ENCODE data around the gene SMYD5.
"Not testable (repeated sequence)": the region's sequence is repeated elsewhere in the genome, so short reads cannot be mapped to it uniquely, and the experiment has no call there.

The SMYD5 gene

DNA sequence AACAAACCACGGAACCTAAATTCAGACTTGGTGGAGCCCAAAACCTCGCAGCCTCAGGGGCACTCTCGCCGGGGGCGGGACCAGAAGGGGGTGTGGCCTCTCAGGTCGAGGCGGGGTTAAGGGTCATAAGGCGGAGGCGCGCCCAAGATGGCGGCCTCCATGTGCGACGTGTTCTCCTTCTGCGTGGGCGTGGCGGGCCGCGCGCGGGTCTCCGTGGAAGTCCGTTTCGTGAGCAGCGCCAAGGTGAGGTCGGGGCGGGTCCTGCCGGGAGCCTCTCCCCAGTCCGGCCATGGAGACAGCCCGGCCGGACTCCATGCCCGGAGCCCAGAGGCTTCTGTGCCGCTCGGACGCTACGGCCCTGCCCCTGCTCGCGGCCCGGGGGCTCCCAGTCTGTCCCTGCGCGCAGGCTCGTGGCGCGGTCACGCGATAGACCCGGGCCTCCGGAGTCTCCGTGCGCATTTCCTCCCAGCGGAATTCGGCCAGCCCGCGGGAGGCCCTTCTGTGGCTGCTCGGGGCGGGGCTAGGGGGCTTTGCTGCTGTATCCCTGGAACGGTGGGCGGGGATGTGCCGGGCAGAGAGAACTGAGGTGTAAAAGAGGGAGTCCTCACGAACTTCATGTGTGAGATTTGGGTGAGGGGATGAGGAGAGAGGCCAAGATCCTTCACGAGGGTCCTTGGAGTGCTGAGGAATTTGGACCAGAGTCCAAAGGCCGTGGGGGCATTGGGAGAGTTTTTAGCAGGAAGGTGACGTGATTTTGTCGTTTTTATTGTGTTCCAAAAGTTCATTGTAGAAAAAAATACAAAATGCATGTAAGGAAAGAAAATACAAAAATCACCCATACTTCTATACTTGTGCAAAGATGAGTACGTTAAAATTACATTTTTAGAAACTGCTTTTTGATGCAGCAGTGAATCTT, at the start of gene SMYD5:
Gene SMYD5 (plus strand): TSS at position 126 of the 916 bp plus-strand sequence. CDS start 22 bp downstream, at position 148.
- DNase-seq (ENCODE audit: low spot score in 2 of 2): peak; percentile 85 to 95
- no peaks in the 10 kb centered on the region for H3K9me3 Mint-ChIP-seq
- peak within 1 kb of the TSS; percentile 91 for H3K4me3 Mint-ChIP-seq
- peaks cover 29% of the 10 kb centered on the region for H3K4me1 Mint-ChIP-seq
- H3K27me3 Mint-ChIP-seq: no peaks in the 10 kb centered on the region
- H3K36me3 Mint-ChIP-seq (ENCODE audit: insufficient read depth): peaks cover 3% of the 10 kb centered on the region
- H3K27ac Mint-ChIP-seq (ENCODE audit: low read depth): peak within 1 kb of the TSS; percentile 89
- peak; percentile 96 for ATAC-seq (replicated peaks; ENCODE audit: extremely low read depth, poor library complexity, severe bottlenecking)

GRCh38 chr2:73165978-73166377, 48.1 kb upstream of the SMYD5 start:
- not testable (repeated sequence) for H3K27ac Mint-ChIP-seq (ENCODE audit: low read depth); H3K9me3 Mint-ChIP-seq; H3K4me3 Mint-ChIP-seq; H3K36me3 Mint-ChIP-seq (ENCODE audit: insufficient read depth); H3K4me1 Mint-ChIP-seq; DNase-seq (ENCODE audit: low spot score in 2 of 2); ATAC-seq (replicated peaks; ENCODE audit: extremely low read depth, poor library complexity, severe bottlenecking)
- peaks cover 21% of the 10 kb centered on the region for H3K27me3 Mint-ChIP-seq

DNA sequence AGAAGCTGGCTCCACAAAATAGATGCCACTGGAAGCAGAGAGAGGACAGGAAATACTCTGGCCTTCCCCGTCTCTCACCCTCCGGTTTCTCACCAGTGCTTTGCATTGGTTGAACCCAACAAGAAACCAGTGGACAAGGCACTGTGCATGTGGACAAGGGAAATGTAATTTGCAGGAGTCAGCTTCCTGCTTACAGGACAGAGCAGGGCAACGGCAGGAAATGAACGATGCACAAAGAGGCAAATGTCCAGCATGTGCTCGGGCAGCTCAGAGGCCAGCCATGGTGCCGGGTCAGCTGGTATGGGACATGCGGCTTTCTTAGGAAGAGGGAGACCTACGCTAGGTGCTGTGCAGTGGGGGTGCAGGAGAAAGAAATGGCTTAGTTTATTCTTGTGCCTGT, 47.2 kb upstream of the SMYD5 start:
- H3K36me3 Mint-ChIP-seq (ENCODE audit: insufficient read depth); H3K27ac Mint-ChIP-seq (ENCODE audit: low read depth); H3K9me3 Mint-ChIP-seq; H3K4me1 Mint-ChIP-seq; H3K4me3 Mint-ChIP-seq; ATAC-seq (replicated peaks; ENCODE audit: extremely low read depth, poor library complexity, severe bottlenecking); DNase-seq (ENCODE audit: low spot score in 2 of 2): not testable (repeated sequence)
- H3K27me3 Mint-ChIP-seq: peaks cover 20% of the 10 kb centered on the region

DNA sequence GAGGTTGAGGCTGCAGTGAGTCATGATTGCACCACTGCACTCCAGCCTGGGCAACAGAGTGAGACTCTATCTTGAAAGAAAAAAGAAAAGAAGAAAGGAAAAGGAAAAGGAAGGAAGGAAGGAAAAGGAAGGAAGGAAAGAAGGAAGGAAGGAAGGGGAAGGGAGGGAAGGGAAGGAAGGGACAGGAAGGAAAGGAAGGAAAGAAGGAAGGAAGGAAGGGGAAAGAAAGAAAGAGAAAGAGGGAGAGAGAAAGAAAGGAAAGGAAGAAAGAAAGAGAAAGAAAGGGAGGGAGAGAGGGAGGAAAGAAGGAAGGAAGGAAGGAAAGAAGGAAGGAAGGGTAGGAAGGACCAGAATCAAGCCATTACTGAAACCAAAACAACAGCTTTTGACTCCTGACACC, 45.7 kb upstream of the SMYD5 start:
- not testable (repeated sequence) for H3K4me3 Mint-ChIP-seq; H3K4me1 Mint-ChIP-seq; H3K36me3 Mint-ChIP-seq (ENCODE audit: insufficient read depth); DNase-seq (ENCODE audit: low spot score in 2 of 2); H3K27ac Mint-ChIP-seq (ENCODE audit: low read depth); H3K9me3 Mint-ChIP-seq; ATAC-seq (replicated peaks; ENCODE audit: extremely low read depth, poor library complexity, severe bottlenecking)
- H3K27me3 Mint-ChIP-seq: peaks cover 24% of the 10 kb centered on the region

DNA sequence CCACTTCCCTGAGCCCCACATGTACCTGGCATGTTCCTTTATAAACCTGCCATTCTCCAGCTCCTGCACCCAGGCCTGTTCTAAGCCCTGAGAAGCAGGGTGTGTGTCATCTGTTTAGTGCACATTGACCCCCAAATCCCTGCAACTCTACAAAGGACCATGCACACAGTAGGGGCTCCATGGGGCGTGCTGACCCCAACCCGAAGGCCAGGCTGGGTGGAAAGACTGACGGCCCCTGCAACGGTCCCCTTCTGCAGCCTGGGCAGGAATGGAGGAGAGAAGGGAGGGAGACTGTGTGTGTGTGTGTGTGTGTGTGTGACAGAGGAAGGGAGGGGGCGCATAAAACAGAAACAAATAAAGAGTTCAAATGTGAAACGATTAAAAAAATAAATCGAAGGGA, 43.7 kb upstream of the SMYD5 start:
- H3K4me1 Mint-ChIP-seq; H3K4me3 Mint-ChIP-seq; ATAC-seq (replicated peaks; ENCODE audit: extremely low read depth, poor library complexity, severe bottlenecking); H3K27ac Mint-ChIP-seq (ENCODE audit: low read depth); DNase-seq (ENCODE audit: low spot score in 2 of 2); H3K9me3 Mint-ChIP-seq; H3K36me3 Mint-ChIP-seq (ENCODE audit: insufficient read depth): not testable (repeated sequence)
- H3K27me3 Mint-ChIP-seq: peaks cover 37% of the 10 kb centered on the region

GRCh38 chr2:73172963-73173362, 41.1 kb upstream of the SMYD5 start:
- no peak for DNase-seq (ENCODE audit: low spot score in 2 of 2)

GRCh38 chr2:73173781-73174180, 40.3 kb upstream of the SMYD5 start:
- Mint-ChIP-seq H3K27ac (ENCODE audit: low read depth) (no peak overlapping the region), H3K4me1 (peaks cover 15% of the 10 kb centered on the region), H3K36me3 (ENCODE audit: insufficient read depth) (peaks cover 5% of the 10 kb centered on the region), H3K9me3 (no peaks in the 10 kb centered on the region), H3K27me3 (peaks cover 53% of the 10 kb centered on the region), H3K4me3 (peak overlapping the region; percentile 39)
- DNase-seq (ENCODE audit: low spot score in 2 of 2): no peak
- no peak for ATAC-seq (replicated peaks; ENCODE audit: extremely low read depth, poor library complexity, severe bottlenecking)

More at GRCh38 chr2:73172963-73173362, 41.1 kb upstream of the SMYD5 start:
- no peak overlapping the region for H3K27ac Mint-ChIP-seq (ENCODE audit: low read depth)
- H3K4me1 Mint-ChIP-seq: peaks cover 15% of the 10 kb centered on the region
- no peak for ATAC-seq (replicated peaks; ENCODE audit: extremely low read depth, poor library complexity, severe bottlenecking)
- H3K27me3 Mint-ChIP-seq: peaks cover 53% of the 10 kb centered on the region
- H3K4me3 Mint-ChIP-seq: no peak overlapping the region
- no peaks in the 10 kb centered on the region for H3K9me3 Mint-ChIP-seq
- H3K36me3 Mint-ChIP-seq (ENCODE audit: insufficient read depth): peaks cover 5% of the 10 kb centered on the region

GRCh38 chr2:73174244-73174643, 39.8 kb upstream of the SMYD5 start:
- Mint-ChIP-seq H3K27me3 (peaks cover 56% of the 10 kb centered on the region), H3K4me3 (peak overlapping the region; percentile 39), H3K4me1 (peaks cover 15% of the 10 kb centered on the region), H3K36me3 (ENCODE audit: insufficient read depth) (peaks cover 5% of the 10 kb centered on the region), H3K27ac (ENCODE audit: low read depth) (no peak overlapping the region), H3K9me3 (no peaks in the 10 kb centered on the region)
- DNase-seq (ENCODE audit: low spot score in 2 of 2) (no peak), ATAC-seq (replicated peaks; ENCODE audit: extremely low read depth, poor library complexity, severe bottlenecking) (no peak)

DNA sequence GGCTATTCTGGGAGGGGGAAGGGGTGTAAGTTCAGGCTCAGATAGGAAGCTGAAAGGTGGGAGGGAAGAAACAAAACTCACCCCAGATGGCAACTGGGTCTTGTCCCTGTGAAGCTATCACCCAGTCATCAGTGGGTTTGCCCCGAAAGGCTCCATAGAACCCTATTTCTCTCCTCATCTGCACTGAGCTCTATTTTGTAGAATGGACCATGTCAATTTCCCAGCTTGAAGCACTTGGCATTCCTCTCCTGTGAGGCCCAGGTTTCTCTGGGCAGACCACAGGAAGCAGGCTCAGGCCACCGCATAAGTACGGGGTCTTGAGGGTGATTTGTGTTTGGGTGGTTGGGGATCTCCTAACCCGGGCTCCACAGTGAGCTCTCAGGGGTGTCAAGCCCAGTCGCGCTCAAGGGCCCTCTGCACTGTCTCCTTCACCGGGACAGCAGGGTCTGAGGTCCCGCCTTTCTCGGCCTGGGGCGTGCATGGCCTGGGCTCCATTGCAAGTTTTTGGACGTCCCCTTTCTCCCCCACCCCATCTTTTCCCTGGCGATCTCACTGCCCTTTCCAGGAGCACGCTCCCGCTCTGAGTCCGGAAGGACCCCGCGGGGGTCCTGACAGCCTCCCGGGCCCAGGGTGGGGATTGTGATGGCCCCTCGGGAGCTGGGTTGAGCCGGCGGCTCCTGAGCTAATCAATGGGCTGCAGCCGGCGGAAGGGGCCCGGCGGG, 38.9 kb upstream of the SMYD5 start:
- DNase-seq (ENCODE audit: low spot score in 2 of 2) (no peak), ATAC-seq (replicated peaks; ENCODE audit: extremely low read depth, poor library complexity, severe bottlenecking) (no peak)
- Mint-ChIP-seq H3K4me3 (peak overlapping the region; percentile 90), H3K27me3 (peaks cover 64% of the 10 kb centered on the region), H3K4me1 (peaks cover 15% of the 10 kb centered on the region), H3K9me3 (no peaks in the 10 kb centered on the region), H3K27ac (ENCODE audit: low read depth) (no peak overlapping the region), H3K36me3 (ENCODE audit: insufficient read depth) (peaks cover 5% of the 10 kb centered on the region)

- Mint-ChIP-seq H3K9me3 (no peaks in the 10 kb centered on the region), H3K27me3 (peaks cover 70% of the 10 kb centered on the region), H3K36me3 (ENCODE audit: insufficient read depth) (peaks cover 5% of the 10 kb centered on the region), H3K4me1 (peaks cover 15% of the 10 kb centered on the region), H3K4me3 (peak overlapping the region; percentile 90), H3K27ac (ENCODE audit: low read depth) (no peak overlapping the region)
- DNase-seq (ENCODE audit: low spot score in 2 of 2): peak; percentile 49 to 54
- peak; percentile 53 for ATAC-seq (replicated peaks; ENCODE audit: extremely low read depth, poor library complexity, severe bottlenecking)
Observed at GRCh38 chr2:73175663-73176204, 38.3 kb upstream of the SMYD5 start.

GRCh38 chr2:73176205-73176880, 37.7 kb upstream of the SMYD5 start:
- peaks cover 77% of the 10 kb centered on the region for H3K27me3 Mint-ChIP-seq
- H3K9me3 Mint-ChIP-seq: no peaks in the 10 kb centered on the region
- DNase-seq (ENCODE audit: low spot score in 2 of 2) (no peak), ATAC-seq (replicated peaks; ENCODE audit: extremely low read depth, poor library complexity, severe bottlenecking) (peak; percentile 26)
- peaks cover 15% of the 10 kb centered on the region for H3K4me1 Mint-ChIP-seq
- H3K36me3 Mint-ChIP-seq (ENCODE audit: insufficient read depth): peaks cover 5% of the 10 kb centered on the region
- H3K4me3 Mint-ChIP-seq: peak overlapping the region; percentile 90
- no peak overlapping the region for H3K27ac Mint-ChIP-seq (ENCODE audit: low read depth)

Data from central memory CD8-positive, alpha-beta T cell (primary cell).